DOHH2 (cell line): ENCODE results near the gene CCDC106.

Experiments used
- H3F3A ChIP-seq: fragments of 200-600 bp; sonication (generic), shearing (Covaris generic); 2 replicates; pipeline ENCODE4 v1.6.0; 2016; ENCODE audit warnings: antibody characterized with exemption, mild to moderate bottlenecking; ENCODE audit not compliant: control insufficient read depth, insufficient read depth
- H3K27ac ChIP-seq: fragments of 200-600 bp; sonication (generic); 2 replicates; pipeline ENCODE4 v1.5.1; 2014; ENCODE audit warnings: low read depth, mild to moderate bottlenecking, low read length, moderate library complexity
- H3K27me3 ChIP-seq: fragments of 200-600 bp; sonication (generic); 2 replicates; pipeline ENCODE4 v1.6.1; 2014; ENCODE audit warnings: mild to moderate bottlenecking, low read length, mixed read lengths; ENCODE audit not compliant: control insufficient read depth
- H3K36me3 ChIP-seq: fragments of 200-600 bp; sonication (generic); 2 replicates; pipeline ENCODE4 v1.6.1; 2014; ENCODE audit warnings: mild to moderate bottlenecking, low read length, moderate library complexity, mixed read lengths; ENCODE audit not compliant: control insufficient read depth
- H3K4me1 ChIP-seq: fragments of 200-600 bp; sonication (generic); 2 replicates; pipeline ENCODE4 v1.6.1; 2014; ENCODE audit warnings: mild to moderate bottlenecking, low read length, mixed read lengths; ENCODE audit not compliant: control insufficient read depth
- H3K4me2 ChIP-seq: fragments of 200-600 bp; sonication (generic); 2 replicates; pipeline ENCODE4 v1.6.0; 2014; ENCODE audit warnings: mild to moderate bottlenecking, low read length, moderate library complexity
- H3K4me3 ChIP-seq: fragments of 200-600 bp; sonication (generic); 2 replicates; pipeline ENCODE4 v1.5.1; 2014; ENCODE audit warnings: mild to moderate bottlenecking, low read length, mixed read lengths
- H3K79me2 ChIP-seq: fragments of 200-600 bp; sonication (generic); 2 replicates; pipeline ENCODE4 v1.6.1; 2014; ENCODE audit warnings: mild to moderate bottlenecking, low read length, mixed read lengths; ENCODE audit not compliant: control insufficient read depth
- H3K9me2 ChIP-seq: fragments of 200-600 bp; sonication (generic); replicated peaks from 2 replicates; pipeline ENCODE4 v1.6.1; 2014; ENCODE audit warnings: mild to moderate bottlenecking, low read length, mixed read lengths; ENCODE audit not compliant: control insufficient read depth
- H3K9me3 ChIP-seq: fragments of 200-600 bp; sonication (generic); 2 replicates; pipeline ENCODE4 v1.6.1; 2014; ENCODE audit warnings: antibody characterized with exemption, low read length, mixed read lengths; ENCODE audit not compliant: control insufficient read depth, insufficient read depth
- H4K20me1 ChIP-seq: fragments of 200-600 bp; sonication (generic); 2 replicates; pipeline ENCODE4 v1.6.0; 2014; ENCODE audit warnings: low read depth, mild to moderate bottlenecking, antibody characterized with exemption, low read length, moderate library complexity; ENCODE audit not compliant: control insufficient read depth, insufficient read depth
- EZH2phosphoT487 ChIP-seq: fragments of 200-600 bp; sonication (generic); IDR thresholded peaks from 2 replicates; pipeline ENCODE4 v1.6.1; 2017; ENCODE audit warnings: borderline replicate concordance, mild to moderate bottlenecking, antibody characterized with exemption, low read length, moderate library complexity, mixed read lengths
- TF ChIP-seq, protein P1 (sequence below): fragments of 200-600 bp; sonication (generic); IDR thresholded peaks from one replicate; pipeline ENCODE4 v1.5.1; 2014; ENCODE audit warnings: antibody characterized with exemption, mild to moderate bottlenecking, low read depth, low read length; ENCODE audit not compliant: poor library complexity, severe bottlenecking

The CCDC106 gene

DNA sequence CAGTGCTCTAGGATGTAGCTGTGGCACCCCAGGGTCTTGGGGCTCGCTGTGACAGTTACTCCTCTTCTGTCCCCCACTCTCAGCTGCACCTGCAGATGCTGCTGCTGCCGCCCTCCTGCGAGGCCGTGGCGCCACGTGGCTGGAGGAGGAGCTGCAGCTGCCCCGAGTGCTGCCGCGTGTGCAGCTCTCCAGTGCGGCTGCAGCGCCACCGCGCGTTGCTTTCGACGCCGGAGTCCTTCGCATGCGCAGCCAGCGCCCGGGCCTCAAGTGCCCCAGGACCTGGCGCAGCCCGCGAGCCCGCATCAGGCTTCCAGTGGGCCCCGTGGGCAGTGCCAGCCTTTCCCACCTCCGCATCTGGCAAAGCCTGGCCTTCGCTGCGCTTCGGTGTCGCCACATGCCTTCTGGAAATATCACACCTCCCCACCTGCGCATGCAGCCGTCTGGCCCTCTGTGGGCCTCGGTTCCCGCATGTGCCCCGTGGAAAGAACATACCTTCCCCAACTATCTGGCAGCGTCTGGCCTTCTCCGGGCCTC, 7.9 kb upstream of the CCDC106 start:
- peaks cover 48% of the 10 kb centered on the region for H3K36me3 ChIP-seq
- no peaks in the 10 kb centered on the region for H3K9me3 ChIP-seq
- H3K4me3 ChIP-seq: peak overlapping the region; percentile 95
- H3K9me2 ChIP-seq: no peaks in the 10 kb centered on the region
- peaks cover 3% of the 10 kb centered on the region; the same call in 1 of the 2 replicates for H4K20me1 ChIP-seq
- H3K4me1 ChIP-seq: peaks cover 59% of the 10 kb centered on the region
- peak overlapping the region; percentile 87 for H3K4me2 ChIP-seq
- peaks cover 83% of the 10 kb centered on the region for H3K79me2 ChIP-seq
- no peaks in the 10 kb centered on the region for H3K27me3 ChIP-seq
- peaks cover 26% of the 10 kb centered on the region for H3F3A ChIP-seq
- peak overlapping the region; percentile 99 for H3K27ac ChIP-seq
- TF ChIP-seq, protein P1, sequence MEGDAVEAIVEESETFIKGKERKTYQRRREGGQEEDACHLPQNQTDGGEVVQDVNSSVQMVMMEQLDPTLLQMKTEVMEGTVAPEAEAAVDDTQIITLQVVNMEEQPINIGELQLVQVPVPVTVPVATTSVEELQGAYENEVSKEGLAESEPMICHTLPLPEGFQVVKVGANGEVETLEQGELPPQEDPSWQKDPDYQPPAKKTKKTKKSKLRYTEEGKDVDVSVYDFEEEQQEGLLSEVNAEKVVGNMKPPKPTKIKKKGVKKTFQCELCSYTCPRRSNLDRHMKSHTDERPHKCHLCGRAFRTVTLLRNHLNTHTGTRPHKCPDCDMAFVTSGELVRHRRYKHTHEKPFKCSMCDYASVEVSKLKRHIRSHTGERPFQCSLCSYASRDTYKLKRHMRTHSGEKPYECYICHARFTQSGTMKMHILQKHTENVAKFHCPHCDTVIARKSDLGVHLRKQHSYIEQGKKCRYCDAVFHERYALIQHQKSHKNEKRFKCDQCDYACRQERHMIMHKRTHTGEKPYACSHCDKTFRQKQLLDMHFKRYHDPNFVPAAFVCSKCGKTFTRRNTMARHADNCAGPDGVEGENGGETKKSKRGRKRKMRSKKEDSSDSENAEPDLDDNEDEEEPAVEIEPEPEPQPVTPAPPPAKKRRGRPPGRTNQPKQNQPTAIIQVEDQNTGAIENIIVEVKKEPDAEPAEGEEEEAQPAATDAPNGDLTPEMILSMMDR: peak; percentile 76
- TF ChIP-seq EZH2phosphoT487: no peak

DNA sequence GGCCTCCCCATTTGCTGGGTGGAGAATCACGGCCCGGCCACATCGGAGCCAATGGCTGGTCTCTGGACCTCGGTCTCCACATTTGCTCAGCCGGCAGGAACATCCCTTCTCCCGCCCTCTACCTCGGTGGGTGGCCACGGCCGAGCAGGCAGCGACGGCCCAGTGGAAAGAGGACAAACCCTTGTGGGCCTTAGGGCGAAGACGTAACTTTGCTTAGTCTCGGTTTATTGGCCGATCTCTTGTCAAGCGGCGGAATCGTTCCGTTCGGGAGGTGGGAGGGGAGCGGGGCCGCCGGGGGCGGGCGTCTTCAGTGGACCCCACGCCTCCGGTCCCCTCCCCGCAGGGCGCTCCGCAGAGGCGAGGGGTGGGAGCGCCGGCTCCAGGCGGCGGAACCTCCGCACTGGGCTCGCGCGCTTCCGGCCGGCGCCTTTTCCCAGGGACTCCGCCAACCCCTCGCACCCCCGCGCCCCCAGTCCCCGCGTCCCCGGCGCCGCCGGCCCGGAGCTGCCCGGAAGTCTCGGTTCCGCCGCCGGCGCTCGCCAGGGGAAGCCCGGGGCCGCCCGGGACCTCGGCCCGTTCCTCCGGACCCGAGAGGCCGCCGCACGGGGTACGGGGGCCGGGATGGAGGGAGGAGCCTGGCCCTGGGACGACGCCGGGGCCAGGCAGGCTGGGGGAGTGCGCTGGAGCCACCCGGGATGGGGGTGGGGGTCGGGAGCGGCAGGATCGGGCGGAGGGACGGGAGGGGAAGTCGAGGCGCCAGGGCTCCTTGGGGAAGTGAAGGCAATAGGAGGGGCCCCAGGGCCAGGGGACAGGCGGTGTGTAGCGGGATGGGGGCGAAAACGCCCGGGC, 7.2 kb upstream of the CCDC106 start, which contains the start of gene ZNF580:
Gene ZNF580 (plus strand): TSS at position 426 of the 849 bp plus-strand sequence. CDS start 1,507 bp downstream, outside the sequence.
- Histone ChIP-seq H3K9me2 (no peaks in the 10 kb centered on the region), H3K9me3 (no peaks in the 10 kb centered on the region), H3K27me3 (no peaks in the 10 kb centered on the region), H3K79me2 (peaks cover 83% of the 10 kb centered on the region), H3K4me3 (peak within 1 kb of the TSS; percentile 95), H3F3A (peaks cover 32% of the 10 kb centered on the region), H3K4me1 (peaks cover 61% of the 10 kb centered on the region), H4K20me1 (no peaks in the 10 kb centered on the region; the same call in 1 of the 2 replicates), H3K4me2 (peak within 1 kb of the TSS; percentile 87), H3K27ac (peak within 1 kb of the TSS; percentile 99), H3K36me3 (peaks cover 49% of the 10 kb centered on the region)
- no peak for TF ChIP-seq EZH2phosphoT487
- TF ChIP-seq, protein P1: no peak

DNA sequence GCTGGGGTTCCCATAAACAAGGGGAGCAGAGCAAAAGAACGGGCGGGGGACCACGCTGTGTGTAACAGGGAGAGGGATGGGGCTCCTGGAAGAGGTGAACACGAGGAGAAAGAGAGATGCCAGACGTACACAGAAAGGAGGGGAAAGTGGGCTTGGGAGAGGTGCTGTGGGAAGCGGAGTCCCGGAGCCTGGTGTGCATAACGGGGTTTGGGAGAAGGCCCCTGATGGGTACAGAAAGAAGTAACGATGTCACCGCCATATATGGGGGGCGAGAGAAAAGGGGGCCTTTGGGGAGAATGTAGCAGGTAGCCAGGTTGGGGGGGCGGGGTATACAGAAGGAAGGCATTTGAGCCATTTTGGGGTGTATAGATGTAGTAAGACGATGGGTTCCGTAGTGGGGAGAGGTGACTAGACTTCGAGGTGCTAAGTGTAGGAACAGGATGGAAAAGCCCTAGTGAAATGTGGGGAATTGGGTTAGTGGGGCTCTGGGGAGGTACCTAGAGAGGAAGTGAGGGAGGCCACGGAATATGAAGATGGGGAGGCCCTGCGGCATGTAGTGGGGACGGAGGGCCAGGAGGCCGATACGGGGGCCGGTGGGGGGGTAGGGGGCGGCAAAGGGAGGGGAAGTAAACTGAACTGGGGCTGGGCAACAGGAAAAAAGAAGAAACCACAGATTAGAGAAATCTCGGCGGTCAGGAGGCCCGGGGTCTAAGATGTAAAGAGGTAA, 6.4 kb upstream of the CCDC106 start:
- TF ChIP-seq, protein P1: no peak
- TF ChIP-seq EZH2phosphoT487: no peak
- peaks cover 61% of the 10 kb centered on the region for H3K4me1 ChIP-seq

More for the DNA sequence above, 6.4 kb upstream of the CCDC106 start:
- peak overlapping the region; percentile 87 for H3K4me2 ChIP-seq
- no peaks in the 10 kb centered on the region for H3K9me2 ChIP-seq
- H3K36me3 ChIP-seq: peaks cover 49% of the 10 kb centered on the region
- peaks cover 34% of the 10 kb centered on the region for H3F3A ChIP-seq
- peak overlapping the region; percentile 95 for H3K4me3 ChIP-seq
- no peaks in the 10 kb centered on the region for H3K9me3 ChIP-seq
- H4K20me1 ChIP-seq: no peaks in the 10 kb centered on the region
- H3K27ac ChIP-seq: peak overlapping the region; percentile 99
- peaks cover 82% of the 10 kb centered on the region for H3K79me2 ChIP-seq
- H3K27me3 ChIP-seq: no peaks in the 10 kb centered on the region
